ENCODE data around the gene TST. TPM values are rescaled to one million over a fixed set of nuclear protein-coding genes. Genes with fewer than 3 reads are reported as not detected.

Gene TST
- polyA plus RNA-seq, 1 donor (not counting 4 experiments of a cell fraction or from before 2014, with no cell fraction given), result 19.9 TPM

GRCh38 chr22:36977947-36978660 lies 41.1 kb downstream of the TST start:
- no peaks in the 10 kb centered on the region for H3K9me3 ChIP-seq (ENCODE audit: control insufficient read depth, low read depth, low read length)
- H2AFZ ChIP-seq (ENCODE audit: control insufficient read depth, low read length), result peak overlapping the region; percentile 72
- peaks cover 4% of the 10 kb centered on the region for H3K4me1 ChIP-seq (ENCODE audit: control insufficient read depth, extremely low read depth, insufficient read depth, low read length)
- H3K4me2 ChIP-seq (ENCODE audit: control insufficient read depth, extremely low read depth, insufficient read depth, low read depth, low read length), result peak overlapping the region; percentile 92
- peak overlapping the region; percentile 15 for H3K9ac ChIP-seq (ENCODE audit: control insufficient read depth, extremely low read depth, insufficient read depth, low read length)
- H3K27ac ChIP-seq (ENCODE audit: control insufficient read depth, insufficient read depth, low read length), result no peak overlapping the region
- H3K36me3 ChIP-seq (ENCODE audit: control insufficient read depth in 2 of 2, extremely low read depth in 1 of 2, insufficient read depth in 2 of 2, low read length in 2 of 2), result no peaks in the 10 kb centered on the region
- FAIRE-seq, result peak; percentile 93
- peaks cover 3% of the 10 kb centered on the region for H3K27me3 ChIP-seq (ENCODE audit: control insufficient read depth, extremely low read depth, insufficient read depth, low read length)
- dilution Hi-C loops (cut with MboI; ENCODE audit: extremely low pct_ligation_motif_present, low sequenced_read_pairs), result no loop called here
- H3K9me1 ChIP-seq (ENCODE audit: control insufficient read depth, extremely low read depth, insufficient read depth, low read length), result no peaks in the 10 kb centered on the region
- DNase-seq (ENCODE audit: low read depth, low spot score), result no peak
- no peaks in the 10 kb centered on the region for H3K79me2 ChIP-seq (ENCODE audit: control insufficient read depth, insufficient read depth, low read length)
- no peaks in the 10 kb centered on the region for H4K20me1 ChIP-seq (ENCODE audit: control insufficient read depth, extremely low read depth, insufficient read depth, low read length)
- peak overlapping the region; percentile 9 to 57 (median 53) for H3K4me3 ChIP-seq (ENCODE audit: control insufficient read depth in 2 of 3, extremely low read depth in 1 of 3, insufficient read depth in 2 of 3, low read depth in 1 of 3, low read length in 3 of 3)
- TF ChIP-seq EZH2 (IDR thresholded peaks at IDR 0.05; ENCODE audit: low read length) (no peak), CTCF (optimal IDR thresholded peaks at IDR 0.05 in 1 of 3, IDR thresholded peaks at IDR 0.05 in 1 of 3, conservative IDR thresholded peaks at IDR 0.05 in 1 of 3; ENCODE audit: extremely low read depth in 1 of 3, insufficient read depth in 2 of 3, low read length in 3 of 3) (peak; percentile 87 to 99 (median 92))

- no peaks in the 10 kb centered on the region for H4K20me1 ChIP-seq (ENCODE audit: control insufficient read depth, extremely low read depth, insufficient read depth, low read length)
- H2AFZ ChIP-seq (ENCODE audit: control insufficient read depth, low read length), result peak overlapping the region; percentile 72
- no peaks in the 10 kb centered on the region for H3K9me1 ChIP-seq (ENCODE audit: control insufficient read depth, extremely low read depth, insufficient read depth, low read length)
- dilution Hi-C loops (cut with MboI; ENCODE audit: extremely low pct_ligation_motif_present, low sequenced_read_pairs), result no loop called here
- FAIRE-seq, result no peak
- no peaks in the 10 kb centered on the region for H3K79me2 ChIP-seq (ENCODE audit: control insufficient read depth, insufficient read depth, low read length)
- no peak overlapping the region for H3K27ac ChIP-seq (ENCODE audit: control insufficient read depth, insufficient read depth, low read length)
- no peaks in the 10 kb centered on the region for H3K36me3 ChIP-seq (ENCODE audit: control insufficient read depth in 2 of 2, extremely low read depth in 1 of 2, insufficient read depth in 2 of 2, low read length in 2 of 2)
- H3K4me1 ChIP-seq (ENCODE audit: control insufficient read depth, extremely low read depth, insufficient read depth, low read length), result peaks cover 4% of the 10 kb centered on the region
- peaks cover 3% of the 10 kb centered on the region for H3K27me3 ChIP-seq (ENCODE audit: control insufficient read depth, extremely low read depth, insufficient read depth, low read length)
- no peak for DNase-seq (ENCODE audit: low read depth, low spot score)
- peak overlapping the region in 2 of 3 experiments; percentile 53 to 57 for H3K4me3 ChIP-seq (ENCODE audit: control insufficient read depth in 2 of 3, extremely low read depth in 1 of 3, insufficient read depth in 2 of 3, low read depth in 1 of 3, low read length in 3 of 3)
- peak overlapping the region; percentile 92 for H3K4me2 ChIP-seq (ENCODE audit: control insufficient read depth, extremely low read depth, insufficient read depth, low read depth, low read length)
- H3K9ac ChIP-seq (ENCODE audit: control insufficient read depth, extremely low read depth, insufficient read depth, low read length), result peak overlapping the region; percentile 15
- TF ChIP-seq EZH2 (IDR thresholded peaks at IDR 0.05; ENCODE audit: low read length), result no peak
- TF ChIP-seq CTCF (optimal IDR thresholded peaks at IDR 0.05 in 1 of 3, IDR thresholded peaks at IDR 0.05 in 1 of 3, conservative IDR thresholded peaks at IDR 0.05 in 1 of 3; ENCODE audit: extremely low read depth in 1 of 3, insufficient read depth in 2 of 3, low read length in 3 of 3), result peak in 2 of 3 experiments; percentile 10 to 61
- H3K9me3 ChIP-seq (ENCODE audit: control insufficient read depth, low read depth, low read length), result no peaks in the 10 kb centered on the region
Measured at GRCh38 chr22:36977401-36977861, 41.8 kb downstream of the TST start.
